ENCODE data around the gene CCDC197. TPM values are rescaled to one million over a fixed set of nuclear protein-coding genes. Genes with fewer than 3 reads are reported as not detected.

Gene CCDC197
- total and polyA plus RNA-seq, 9 of the 15 experiments (the other 6 are each of a cell fraction or from before 2014, with no cell fraction given), result not detected

DNA sequence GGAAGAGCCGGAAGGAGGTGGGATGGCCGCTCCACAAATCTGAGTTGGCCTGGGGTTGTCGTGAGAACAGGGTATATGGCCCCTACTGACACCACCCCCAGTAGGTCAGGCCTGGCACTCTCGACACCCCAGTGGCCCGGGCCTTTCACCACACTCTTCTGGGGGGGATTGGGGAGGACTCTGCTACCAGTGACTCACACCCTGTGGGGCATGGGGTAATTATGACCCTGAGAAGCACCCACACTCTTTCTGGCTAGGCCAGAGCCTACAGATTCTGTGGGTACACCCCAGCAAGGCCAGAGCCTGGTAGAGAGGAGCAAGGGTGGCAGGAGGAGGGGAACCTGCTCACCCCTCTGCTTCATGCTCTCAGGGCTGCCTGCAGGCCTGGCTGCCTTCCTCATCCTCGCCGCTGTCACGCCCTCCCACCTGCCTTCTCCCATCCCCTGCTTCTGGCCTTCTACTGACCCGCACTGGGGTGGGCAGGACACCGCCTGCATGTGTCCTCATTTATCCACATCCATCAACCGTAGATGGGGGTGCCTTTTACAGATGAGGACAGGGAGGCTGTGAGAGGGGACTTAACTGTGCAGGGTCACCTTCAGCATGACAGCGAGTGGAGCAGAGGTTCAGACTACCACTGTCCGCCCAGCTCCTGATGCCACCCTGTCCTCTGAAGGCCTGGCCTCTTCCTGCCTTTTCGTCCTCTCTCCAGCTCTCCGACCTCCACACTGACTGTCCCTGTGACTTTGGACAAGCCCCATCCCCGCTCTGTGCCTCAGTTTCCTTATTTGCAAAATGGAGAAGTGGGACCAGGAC lies 39.1 kb upstream of the CCDC197 start:
- H3K27ac ChIP-seq (ENCODE audit: extremely low read depth, low read depth, low read length), result no peak overlapping the region
- intact Hi-C loops (cut with micrococcal nuclease), result no loop called here

More for the DNA sequence above, 39.1 kb upstream of the CCDC197 start:
- Histone ChIP-seq H3K27me3 (ENCODE audit: control insufficient read depth in 2 of 2, insufficient read depth in 2 of 2, low read length in 2 of 2) (peaks cover 2 to 20% of the 10 kb centered on the region in 2 experiments; a peak in 2 of 5 replicates), H3K9me1 (ENCODE audit: control insufficient read depth, insufficient read depth, low read length) (no peaks in the 10 kb centered on the region), H3K4me2 (ENCODE audit: insufficient read depth, low read length) (no peak overlapping the region), H4K20me1 (replicated peaks; ENCODE audit: control insufficient read depth, insufficient read depth, low read length) (no peaks in the 10 kb centered on the region), H3K4me1 (replicated peaks in 1 of 2; ENCODE audit: control insufficient read depth in 2 of 2, insufficient read depth in 2 of 2, low read length in 2 of 2) (peaks cover 0 to 8% of the 10 kb centered on the region in 2 experiments; a peak in 1 of 5 replicates), H3K9ac (ENCODE audit: insufficient read depth in 1 of 2, low read depth in 2 of 2, low read length in 2 of 2) (no peak overlapping the region), H3K4me3 (no peak overlapping the region), H3K9me3 (replicated peaks; ENCODE audit: control insufficient read depth, insufficient read depth, low read depth, low read length) (no peaks in the 10 kb centered on the region), H2AFZ (ENCODE audit: low read depth, low read length) (no peak overlapping the region), H3K79me2 (ENCODE audit: control insufficient read depth, insufficient read depth, low read length) (no peaks in the 10 kb centered on the region), H3K36me3 (ENCODE audit: control insufficient read depth, insufficient read depth, low read length) (no peaks in the 10 kb centered on the region)
- BruUV-seq (replicated peaks), result no TSS peak
- ATAC-seq (no peak), FAIRE-seq (no peak), DNase-seq (ENCODE audit: extremely low read depth in 1 of 4, low spot score in 3 of 4) (no peak)
- CTCF ChIA-PET (ENCODE audit: low intra/inter-chr PET ratio), result no interaction called here
- TF ChIP-seq ZNF695 (CRISPR knock-in tag; IDR thresholded peaks at IDR 0.05) (no peak), CHCHD3 (CRISPR knock-in tag; IDR thresholded peaks at IDR 0.05) (no peak), ETV6 (IDR thresholded peaks at IDR 0.05; ENCODE audit: borderline replicate concordance in 1 of 2, low read depth in 2 of 2, low read length in 1 of 2) (no peak), ETV6 (CRISPR knock-in tag; IDR thresholded peaks at IDR 0.05; ENCODE audit: borderline replicate concordance) (no peak), ELF1 (tag; IDR thresholded peaks at IDR 0.05) (no peak), NFRKB (IDR thresholded peaks at IDR 0.05; ENCODE audit: low read depth) (no peak), ZC3H4 (CRISPR knock-in tag; IDR thresholded peaks at IDR 0.05; ENCODE audit: borderline replicate concordance) (no peak), ZNF217 (CRISPR knock-in tag; IDR thresholded peaks at IDR 0.05) (no peak), SRSF7 (optimal IDR thresholded peaks at IDR 0.05; ENCODE audit: low read depth, low read length) (no peak), MCM3 (IDR thresholded peaks at IDR 0.05) (no peak)
- TF ChIP-seq, protein P1, sequence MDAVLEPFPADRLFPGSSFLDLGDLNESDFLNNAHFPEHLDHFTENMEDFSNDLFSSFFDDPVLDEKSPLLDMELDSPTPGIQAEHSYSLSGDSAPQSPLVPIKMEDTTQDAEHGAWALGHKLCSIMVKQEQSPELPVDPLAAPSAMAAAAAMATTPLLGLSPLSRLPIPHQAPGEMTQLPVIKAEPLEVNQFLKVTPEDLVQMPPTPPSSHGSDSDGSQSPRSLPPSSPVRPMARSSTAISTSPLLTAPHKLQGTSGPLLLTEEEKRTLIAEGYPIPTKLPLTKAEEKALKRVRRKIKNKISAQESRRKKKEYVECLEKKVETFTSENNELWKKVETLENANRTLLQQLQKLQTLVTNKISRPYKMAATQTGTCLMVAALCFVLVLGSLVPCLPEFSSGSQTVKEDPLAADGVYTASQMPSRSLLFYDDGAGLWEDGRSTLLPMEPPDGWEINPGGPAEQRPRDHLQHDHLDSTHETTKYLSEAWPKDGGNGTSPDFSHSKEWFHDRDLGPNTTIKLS (IDR thresholded peaks at IDR 0.05; ENCODE audit: borderline replicate concordance, low read depth), result no peak
- TF ChIP-seq, protein P2, sequence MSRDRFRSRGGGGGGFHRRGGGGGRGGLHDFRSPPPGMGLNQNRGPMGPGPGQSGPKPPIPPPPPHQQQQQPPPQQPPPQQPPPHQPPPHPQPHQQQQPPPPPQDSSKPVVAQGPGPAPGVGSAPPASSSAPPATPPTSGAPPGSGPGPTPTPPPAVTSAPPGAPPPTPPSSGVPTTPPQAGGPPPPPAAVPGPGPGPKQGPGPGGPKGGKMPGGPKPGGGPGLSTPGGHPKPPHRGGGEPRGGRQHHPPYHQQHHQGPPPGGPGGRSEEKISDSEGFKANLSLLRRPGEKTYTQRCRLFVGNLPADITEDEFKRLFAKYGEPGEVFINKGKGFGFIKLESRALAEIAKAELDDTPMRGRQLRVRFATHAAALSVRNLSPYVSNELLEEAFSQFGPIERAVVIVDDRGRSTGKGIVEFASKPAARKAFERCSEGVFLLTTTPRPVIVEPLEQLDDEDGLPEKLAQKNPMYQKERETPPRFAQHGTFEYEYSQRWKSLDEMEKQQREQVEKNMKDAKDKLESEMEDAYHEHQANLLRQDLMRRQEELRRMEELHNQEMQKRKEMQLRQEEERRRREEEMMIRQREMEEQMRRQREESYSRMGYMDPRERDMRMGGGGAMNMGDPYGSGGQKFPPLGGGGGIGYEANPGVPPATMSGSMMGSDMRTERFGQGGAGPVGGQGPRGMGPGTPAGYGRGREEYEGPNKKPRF (IDR thresholded peaks at IDR 0.05; ENCODE audit: low read depth, low read length), result no peak
- TF ChIP-seq, protein P3, sequence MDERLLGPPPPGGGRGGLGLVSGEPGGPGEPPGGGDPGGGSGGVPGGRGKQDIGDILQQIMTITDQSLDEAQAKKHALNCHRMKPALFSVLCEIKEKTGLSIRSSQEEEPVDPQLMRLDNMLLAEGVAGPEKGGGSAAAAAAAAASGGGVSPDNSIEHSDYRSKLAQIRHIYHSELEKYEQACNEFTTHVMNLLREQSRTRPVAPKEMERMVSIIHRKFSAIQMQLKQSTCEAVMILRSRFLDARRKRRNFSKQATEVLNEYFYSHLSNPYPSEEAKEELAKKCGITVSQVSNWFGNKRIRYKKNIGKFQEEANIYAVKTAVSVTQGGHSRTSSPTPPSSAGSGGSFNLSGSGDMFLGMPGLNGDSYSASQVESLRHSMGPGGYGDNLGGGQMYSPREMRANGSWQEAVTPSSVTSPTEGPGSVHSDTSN (CRISPR knock-in tag; IDR thresholded peaks at IDR 0.05; ENCODE audit: low read depth), result no peak
- TF ChIP-seq, protein P3 (tag; conservative IDR thresholded peaks at IDR 0.05; ENCODE audit: low read depth), result no peak
- WGBS (ENCODE audit: insufficient coverage, low coverage, missing lambda C conversion rate), result 5% methylated on average over 8 of the region's 16 CpGs
- POLR2A ChIA-PET, result no interaction called here
- in situ Hi-C loops (cut with MboI), result no loop called here
